ENCODE data around the gene IRF3. TPM values are rescaled to one million over a fixed set of nuclear protein-coding genes. Genes with fewer than 3 reads are reported as not detected.

The IRF3 gene
- polyA plus RNA-seq (2013, experiment 1 of 2): 94.1 TPM
- polyA plus RNA-seq (2013, experiment 2 of 2): 90.7 TPM

- WGBS (ENCODE audit: extremely low coverage, insufficient coverage, low lambda C conversion rate): no CpG with 5 or more reads among the region's 50 CpGs
- H3K27ac ChIP-seq (ENCODE audit: low read depth, low read length): peak within 1 kb of the TSS; percentile 55
- no peak within 1 kb of the TSS for H2BK120ac ChIP-seq (ENCODE audit: low read depth, low read length)
- no peak within 1 kb of the TSS for H4K5ac ChIP-seq (ENCODE audit: low read length)
- H2BK5ac ChIP-seq (ENCODE audit: low read length): peak within 1 kb of the TSS; percentile 78
- H2AK5ac ChIP-seq (ENCODE audit: low read length): peak within 1 kb of the TSS; percentile 99
- peak within 1 kb of the TSS; percentile 77 for H3K4ac ChIP-seq (ENCODE audit: low read depth, low read length)
- H3K27me3 ChIP-seq (ENCODE audit: insufficient read depth, low read length, poor library complexity): no peaks in the 10 kb centered on the region
- peak within 1 kb of the TSS; percentile 95 for H3K23ac ChIP-seq (ENCODE audit: low read length)
- peak within 1 kb of the TSS; percentile 99 for H3K9ac ChIP-seq (ENCODE audit: low read length)
- peak within 1 kb of the TSS; percentile 99 for H3K56ac ChIP-seq (ENCODE audit: low read length)
- peaks cover 6% of the 10 kb centered on the region for H3K36me3 ChIP-seq (ENCODE audit: control insufficient read depth, insufficient read depth, low read length)
- peaks cover 20% of the 10 kb centered on the region for H3K79me1 ChIP-seq (ENCODE audit: low read length)
- H2BK15ac ChIP-seq (replicated peaks; ENCODE audit: low read depth): no peak within 1 kb of the TSS
- H3K4me1 ChIP-seq (ENCODE audit: control insufficient read depth, low read depth, low read length): peaks cover 2% of the 10 kb centered on the region
- no peak within 1 kb of the TSS for H4K8ac ChIP-seq (ENCODE audit: low read depth, low read length)
- H3K4me3 ChIP-seq (ENCODE audit: low read length): peak within 1 kb of the TSS; percentile 99
- peak; percentile 97 for DNase-seq
- peak within 1 kb of the TSS; percentile 85 for H3K18ac ChIP-seq (ENCODE audit: low read length)
- H3K4me2 ChIP-seq (ENCODE audit: low read length): peak within 1 kb of the TSS; percentile 100
- peaks cover 19% of the 10 kb centered on the region for H3K79me2 ChIP-seq (ENCODE audit: control insufficient read depth, insufficient read depth, low read length)
These were observed at the start of gene IRF3, which contains the start of gene BCL2L12 for GRCh38 chr19:49665351-49666119. IRF3 (minus strand) TSS chr19:49665857; CDS start chr19:49664838, 1,019 bp downstream. BCL2L12 (plus strand) TSS chr19:49665933; CDS start chr19:49666693, 760 bp downstream.

- Histone ChIP-seq H2BK15ac (replicated peaks; ENCODE audit: low read depth) (no peak overlapping the region), H3K18ac (ENCODE audit: low read length) (no peak overlapping the region), H3K56ac (ENCODE audit: low read length) (no peak overlapping the region), H3K79me1 (ENCODE audit: low read length) (no peaks in the 10 kb centered on the region), H2BK120ac (ENCODE audit: low read depth, low read length) (no peak overlapping the region), H3K9ac (ENCODE audit: low read length) (no peak overlapping the region), H2AK5ac (ENCODE audit: low read length) (no peak overlapping the region), H3K79me2 (ENCODE audit: control insufficient read depth, insufficient read depth, low read length) (no peaks in the 10 kb centered on the region), H3K27me3 (ENCODE audit: insufficient read depth, low read length, poor library complexity) (no peaks in the 10 kb centered on the region), H3K4me3 (ENCODE audit: low read length) (no peak overlapping the region), H4K5ac (ENCODE audit: low read length) (no peak overlapping the region), H3K4me2 (ENCODE audit: low read length) (no peak overlapping the region), H3K23ac (ENCODE audit: low read length) (no peak overlapping the region), H3K36me3 (ENCODE audit: control insufficient read depth, insufficient read depth, low read length) (no peaks in the 10 kb centered on the region), H3K27ac (ENCODE audit: low read depth, low read length) (no peak overlapping the region), H3K4ac (ENCODE audit: low read depth, low read length) (no peak overlapping the region), H4K8ac (ENCODE audit: low read depth, low read length) (no peak overlapping the region), H2BK5ac (ENCODE audit: low read length) (no peak overlapping the region), H3K4me1 (ENCODE audit: control insufficient read depth, low read depth, low read length) (no peaks in the 10 kb centered on the region)
- WGBS (ENCODE audit: extremely low coverage, insufficient coverage, low lambda C conversion rate): no CpG with 5 or more reads among the region's 8 CpGs
- DNase-seq: no peak
These were observed 47.7 kb upstream of the IRF3 start for GRCh38 chr19:49713236-49713845.

- Histone ChIP-seq H3K18ac (ENCODE audit: low read length) (no peak overlapping the region), H3K4me2 (ENCODE audit: low read length) (no peak overlapping the region), H3K4me1 (ENCODE audit: control insufficient read depth, low read depth, low read length) (no peaks in the 10 kb centered on the region), H3K79me2 (ENCODE audit: control insufficient read depth, insufficient read depth, low read length) (no peaks in the 10 kb centered on the region), H3K4ac (ENCODE audit: low read depth, low read length) (no peak overlapping the region), H4K8ac (ENCODE audit: low read depth, low read length) (no peak overlapping the region), H2BK120ac (ENCODE audit: low read depth, low read length) (no peak overlapping the region), H2BK5ac (ENCODE audit: low read length) (no peak overlapping the region), H2BK15ac (replicated peaks; ENCODE audit: low read depth) (no peak overlapping the region), H3K79me1 (ENCODE audit: low read length) (no peaks in the 10 kb centered on the region), H3K23ac (ENCODE audit: low read length) (no peak overlapping the region), H4K5ac (ENCODE audit: low read length) (no peak overlapping the region), H3K56ac (ENCODE audit: low read length) (peak overlapping the region; percentile 49), H2AK5ac (ENCODE audit: low read length) (no peak overlapping the region), H3K27me3 (ENCODE audit: insufficient read depth, low read length, poor library complexity) (no peaks in the 10 kb centered on the region), H3K27ac (ENCODE audit: low read depth, low read length) (no peak overlapping the region), H3K9ac (ENCODE audit: low read length) (no peak overlapping the region), H3K4me3 (ENCODE audit: low read length) (no peak overlapping the region), H3K36me3 (ENCODE audit: control insufficient read depth, insufficient read depth, low read length) (no peaks in the 10 kb centered on the region)
- DNase-seq: peak; percentile 79
- no CpG with 5 or more reads among the region's 20 CpGs for WGBS (ENCODE audit: extremely low coverage, insufficient coverage, low lambda C conversion rate)
These were observed 46.8 kb upstream of the IRF3 start for GRCh38 chr19:49712397-49712859.

GRCh38 chr19:49710372-49710951 is 44.8 kb upstream of the IRF3 start:
- no peak overlapping the region for H4K8ac ChIP-seq (ENCODE audit: low read depth, low read length)
- H2AK5ac ChIP-seq (ENCODE audit: low read length): no peak overlapping the region
- H3K36me3 ChIP-seq (ENCODE audit: control insufficient read depth, insufficient read depth, low read length): no peaks in the 10 kb centered on the region
- no peak for DNase-seq
- no peak overlapping the region for H3K4me3 ChIP-seq (ENCODE audit: low read length)
- no peak overlapping the region for H2BK120ac ChIP-seq (ENCODE audit: low read depth, low read length)
- no peak overlapping the region for H3K56ac ChIP-seq (ENCODE audit: low read length)
- no peak overlapping the region for H3K4me2 ChIP-seq (ENCODE audit: low read length)
- H3K27me3 ChIP-seq (ENCODE audit: insufficient read depth, low read length, poor library complexity): no peaks in the 10 kb centered on the region
- H3K18ac ChIP-seq (ENCODE audit: low read length): no peak overlapping the region
- no peak overlapping the region for H3K23ac ChIP-seq (ENCODE audit: low read length)
- no peak overlapping the region for H4K5ac ChIP-seq (ENCODE audit: low read length)
- H3K79me2 ChIP-seq (ENCODE audit: control insufficient read depth, insufficient read depth, low read length): no peaks in the 10 kb centered on the region
- H2BK5ac ChIP-seq (ENCODE audit: low read length): no peak overlapping the region
- H3K9ac ChIP-seq (ENCODE audit: low read length): no peak overlapping the region
- H3K4ac ChIP-seq (ENCODE audit: low read depth, low read length): no peak overlapping the region
- no peaks in the 10 kb centered on the region for H3K79me1 ChIP-seq (ENCODE audit: low read length)
- no CpG with 5 or more reads among the region's 20 CpGs for WGBS (ENCODE audit: extremely low coverage, insufficient coverage, low lambda C conversion rate)
- H3K27ac ChIP-seq (ENCODE audit: low read depth, low read length): no peak overlapping the region
- no peaks in the 10 kb centered on the region for H3K4me1 ChIP-seq (ENCODE audit: control insufficient read depth, low read depth, low read length)
- H2BK15ac ChIP-seq (replicated peaks; ENCODE audit: low read depth): no peak overlapping the region

GRCh38 chr19:49705919-49706318 is 40.3 kb upstream of the IRF3 start:
- Histone ChIP-seq H3K79me2 (ENCODE audit: control insufficient read depth, insufficient read depth, low read length) (no peaks in the 10 kb centered on the region), H2BK15ac (replicated peaks; ENCODE audit: low read depth) (no peak overlapping the region), H3K4ac (ENCODE audit: low read depth, low read length) (no peak overlapping the region), H2AK5ac (ENCODE audit: low read length) (no peak overlapping the region), H4K5ac (ENCODE audit: low read length) (no peak overlapping the region), H3K4me1 (ENCODE audit: control insufficient read depth, low read depth, low read length) (no peaks in the 10 kb centered on the region), H3K9ac (ENCODE audit: low read length) (no peak overlapping the region), H2BK5ac (ENCODE audit: low read length) (no peak overlapping the region), H3K79me1 (ENCODE audit: low read length) (no peaks in the 10 kb centered on the region), H3K27ac (ENCODE audit: low read depth, low read length) (no peak overlapping the region), H3K36me3 (ENCODE audit: control insufficient read depth, insufficient read depth, low read length) (no peaks in the 10 kb centered on the region), H3K27me3 (ENCODE audit: insufficient read depth, low read length, poor library complexity) (no peaks in the 10 kb centered on the region), H3K4me2 (ENCODE audit: low read length) (no peak overlapping the region), H2BK120ac (ENCODE audit: low read depth, low read length) (no peak overlapping the region), H3K23ac (ENCODE audit: low read length) (no peak overlapping the region), H4K8ac (ENCODE audit: low read depth, low read length) (no peak overlapping the region), H3K4me3 (ENCODE audit: low read length) (no peak overlapping the region), H3K18ac (ENCODE audit: low read length) (no peak overlapping the region), H3K56ac (ENCODE audit: low read length) (no peak overlapping the region)
- WGBS (ENCODE audit: extremely low coverage, insufficient coverage, low lambda C conversion rate): no CpG with 5 or more reads among the region's 16 CpGs
- no peak for DNase-seq
